ENCODE results near the gene KCNJ10.
A peak's percentile ranks its signal among the peaks of the same experiment; 100 is the strongest.

KCNJ10 gene

DNA sequence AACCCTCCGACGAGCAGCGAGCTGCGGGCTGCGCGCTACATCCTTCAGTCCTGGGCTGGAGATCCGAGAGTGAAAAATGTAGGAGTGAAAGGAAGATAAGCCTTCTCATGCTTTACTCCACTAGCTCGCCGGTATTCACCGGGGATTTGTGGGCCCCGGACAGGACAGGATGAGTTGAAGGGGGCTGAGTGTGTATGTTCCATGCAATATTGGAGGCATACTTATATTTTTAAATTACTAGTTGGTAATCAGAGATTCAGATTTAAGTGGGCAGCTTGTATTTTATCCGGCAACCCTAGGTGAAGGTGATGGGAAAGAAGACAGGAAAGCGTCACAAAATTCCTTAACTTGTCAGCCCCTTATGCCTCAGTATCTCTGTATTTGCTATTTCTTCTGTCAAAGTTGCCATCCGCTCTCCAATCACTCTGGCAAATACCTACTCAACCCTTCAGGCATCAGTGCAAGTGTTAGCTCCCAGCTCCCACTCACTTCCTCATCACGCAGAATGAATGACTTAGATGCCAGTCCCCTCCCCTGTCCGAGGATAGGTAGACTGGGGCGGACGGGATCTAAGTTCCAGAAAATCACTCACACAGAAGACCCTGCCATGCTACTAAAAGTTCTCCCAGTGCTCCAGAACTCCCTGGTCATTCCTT is 37.7 kb downstream of the KCNJ10 start:
- peak; percentile 39 for ATAC-seq

DNA sequence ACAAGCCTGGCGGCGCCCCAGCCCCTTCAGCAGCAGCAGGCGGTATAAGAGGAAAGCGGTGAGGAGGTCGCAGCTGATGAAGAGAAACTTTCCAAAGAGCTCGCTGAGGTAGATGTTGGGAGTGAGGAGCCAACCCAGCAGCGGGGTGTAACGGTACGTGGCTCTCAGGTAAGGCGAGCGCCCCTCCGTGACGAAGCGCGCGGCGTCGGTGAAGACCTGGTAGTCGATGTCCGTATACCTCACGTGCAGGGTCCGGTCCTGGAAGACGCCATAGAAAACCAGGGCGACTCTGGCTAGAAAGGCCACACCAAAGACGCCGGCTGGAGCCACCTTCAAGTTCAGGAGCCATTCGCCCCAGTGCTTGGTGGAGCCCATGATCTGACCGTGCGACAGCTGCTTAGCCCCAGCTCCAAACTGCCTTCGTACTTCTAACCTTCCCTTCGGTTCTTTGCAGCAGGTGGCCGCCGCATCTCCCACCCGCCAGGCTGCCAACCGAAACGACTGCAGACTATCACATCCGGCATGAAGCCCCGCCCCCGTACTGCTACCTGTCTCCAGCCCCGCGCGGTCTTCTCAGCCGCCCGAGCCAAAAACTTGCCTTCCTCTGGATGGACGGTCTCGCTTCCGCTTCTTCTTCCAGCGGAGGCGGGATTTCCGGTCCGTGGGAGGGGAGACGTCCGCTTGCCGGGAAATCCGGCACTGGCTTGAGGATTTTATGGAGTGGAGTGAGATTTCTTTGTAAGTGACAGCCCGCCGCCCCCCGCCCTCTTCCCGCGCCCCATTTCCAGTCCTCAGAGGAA is 38.4 kb downstream of the KCNJ10 start, which contains the start of gene PIGM:
TSS of gene PIGM (minus strand) at position 626 of the 800 bp plus-strand sequence. CDS start at position 375, 251 bp downstream.
- peak; percentile 89 to 95 for DNase-seq
- peak within 1 kb of the TSS; percentile 81 to 94 for H3K27ac Mint-ChIP-seq
- peak within 1 kb of the TSS; percentile 98 to 99 for H3K4me3 Mint-ChIP-seq
- H3K9me3 Mint-ChIP-seq: no peaks in the 10 kb centered on the region
- peaks cover 48% of the 10 kb centered on the region for H3K4me1 Mint-ChIP-seq
- H3K27me3 Mint-ChIP-seq: no peaks in the 10 kb centered on the region
- ATAC-seq: peak; percentile 99

More for the DNA sequence above, 37.7 kb downstream of the KCNJ10 start:
- DNase-seq: no peak
- peak overlapping the region; percentile 98 to 99 for H3K4me3 Mint-ChIP-seq
- H3K4me1 Mint-ChIP-seq: peaks cover 48% of the 10 kb centered on the region
- peak overlapping the region; percentile 67 to 94 for H3K27ac Mint-ChIP-seq
- no peaks in the 10 kb centered on the region for H3K9me3 Mint-ChIP-seq
- no peaks in the 10 kb centered on the region for H3K27me3 Mint-ChIP-seq

GRCh38 chr1:160030657-160031364 is 39.1 kb downstream of the KCNJ10 start:
- ATAC-seq (peak; percentile 50), DNase-seq (no peak)
- Mint-ChIP-seq H3K27me3 (no peaks in the 10 kb centered on the region), H3K4me1 (peaks cover 48% of the 10 kb centered on the region), H3K9me3 (no peaks in the 10 kb centered on the region), H3K4me3 (peak overlapping the region; percentile 98 to 99), H3K27ac (peak overlapping the region; percentile 81 to 87)

DNA sequence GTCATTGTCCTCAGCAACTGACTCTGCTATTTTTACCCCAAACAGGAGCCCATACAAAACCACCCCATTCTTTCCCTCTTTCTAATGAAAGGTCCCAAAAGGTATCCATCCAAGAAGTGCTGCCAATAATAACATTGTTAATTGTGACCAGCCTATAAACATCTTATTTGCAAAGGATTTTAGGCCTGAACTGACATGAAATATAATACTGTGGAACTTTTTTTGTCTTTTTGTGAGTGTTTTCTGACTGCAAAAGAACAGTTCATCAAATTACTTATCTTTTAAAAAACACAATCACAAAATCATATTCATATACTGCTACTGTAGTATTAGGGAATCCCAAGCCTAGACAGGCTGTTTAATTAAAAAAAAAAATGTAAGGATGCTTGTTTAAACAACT is 41.5 kb downstream of the KCNJ10 start:
- ATAC-seq (no peak), DNase-seq (no peak)
- H3K27ac Mint-ChIP-seq: no peak overlapping the region
- no peaks in the 10 kb centered on the region for H3K27me3 Mint-ChIP-seq
- H3K4me3 Mint-ChIP-seq: no peak overlapping the region
- no peaks in the 10 kb centered on the region for H3K9me3 Mint-ChIP-seq
- peaks cover 43% of the 10 kb centered on the region for H3K4me1 Mint-ChIP-seq

- no peaks in the 10 kb centered on the region for H3K27me3 Mint-ChIP-seq
- no peak overlapping the region for H3K27ac Mint-ChIP-seq
- H3K4me3 Mint-ChIP-seq: no peak overlapping the region
- DNase-seq (no peak), ATAC-seq (no peak)
- no peaks in the 10 kb centered on the region for H3K9me3 Mint-ChIP-seq
- peaks cover 18% of the 10 kb centered on the region for H3K4me1 Mint-ChIP-seq
These were observed 44.6 kb downstream of the KCNJ10 start for GRCh38 chr1:160025314-160025713.

GRCh38 chr1:160024195-160024905 is 45.6 kb downstream of the KCNJ10 start:
- ATAC-seq: no peak
- H3K9me3 Mint-ChIP-seq: no peaks in the 10 kb centered on the region
- no peak overlapping the region for H3K27ac Mint-ChIP-seq
- H3K27me3 Mint-ChIP-seq: no peaks in the 10 kb centered on the region
- H3K4me3 Mint-ChIP-seq: no peak overlapping the region
- H3K4me1 Mint-ChIP-seq: peaks cover 8% of the 10 kb centered on the region
- DNase-seq: no peak

GRCh38 chr1:160022330-160023310 is 47.3 kb downstream of the KCNJ10 start:
- no peak for DNase-seq
- no peak overlapping the region for H3K27ac Mint-ChIP-seq
- no peaks in the 10 kb centered on the region for H3K9me3 Mint-ChIP-seq
- H3K4me3 Mint-ChIP-seq: no peak overlapping the region
- no peaks in the 10 kb centered on the region for H3K4me1 Mint-ChIP-seq
- no peak for ATAC-seq
- H3K27me3 Mint-ChIP-seq: no peaks in the 10 kb centered on the region

DNA sequence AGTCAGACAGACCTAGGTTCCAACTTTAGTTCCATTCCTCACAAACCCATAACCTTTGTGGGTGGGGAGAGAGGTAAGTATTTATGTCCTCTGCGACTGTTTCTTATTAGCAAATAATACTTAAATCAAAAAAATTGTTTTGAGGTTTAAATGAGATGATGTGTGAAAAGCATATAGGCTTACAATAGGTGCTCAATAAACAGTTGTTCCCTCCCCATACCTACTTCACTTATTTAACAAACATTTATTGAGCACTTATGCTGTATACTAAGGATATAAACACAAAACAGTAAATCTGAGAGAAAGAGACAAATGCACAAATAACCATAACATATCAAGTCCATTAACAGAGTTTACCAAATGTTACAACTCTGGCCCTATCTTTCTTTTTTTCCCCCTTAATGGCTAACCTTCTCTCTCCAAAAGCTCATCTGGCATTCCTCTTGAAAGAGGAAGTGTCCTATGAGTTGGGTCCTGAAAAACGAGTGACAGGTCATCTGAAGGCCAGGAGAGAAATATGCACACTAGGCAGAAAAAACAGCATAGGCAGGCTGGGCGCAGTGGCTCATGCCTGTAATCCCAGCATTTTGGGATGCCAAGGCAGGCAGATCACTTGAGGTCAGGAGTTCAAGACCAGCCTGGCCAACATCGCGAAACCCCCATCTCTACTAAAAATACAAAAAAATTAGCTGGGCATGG is 48.4 kb downstream of the KCNJ10 start:
- H3K9me3 Mint-ChIP-seq: no peaks in the 10 kb centered on the region
- no peaks in the 10 kb centered on the region for H3K4me1 Mint-ChIP-seq
- ATAC-seq (no peak), DNase-seq (no peak)
- no peak overlapping the region for H3K4me3 Mint-ChIP-seq
- no peaks in the 10 kb centered on the region for H3K27me3 Mint-ChIP-seq
- H3K27ac Mint-ChIP-seq: peak overlapping the region in 1 of 2 donors; percentile 45

DNA sequence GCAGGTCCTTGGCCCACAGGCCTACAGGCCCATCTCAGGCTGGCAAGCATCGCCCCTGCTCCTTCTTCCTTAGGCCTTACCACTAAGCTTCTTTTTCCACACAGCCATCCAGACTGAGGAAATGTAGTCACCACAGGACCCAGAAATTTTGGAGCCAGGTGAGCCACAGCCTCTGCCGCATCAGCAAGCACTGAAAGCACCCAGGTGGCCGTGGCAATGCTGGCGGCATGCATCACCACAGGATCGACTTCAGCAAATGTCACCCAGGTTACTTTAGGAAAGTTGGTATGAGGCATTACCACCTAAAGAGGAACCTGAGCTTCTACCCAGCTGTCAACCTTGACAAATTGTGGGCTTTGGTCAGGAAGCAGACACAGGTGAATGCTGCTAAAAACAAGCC is 49.8 kb downstream of the KCNJ10 start:
- Mint-ChIP-seq H3K9me3 (no peaks in the 10 kb centered on the region), H3K4me3 (no peak overlapping the region), H3K27ac (no peak overlapping the region), H3K27me3 (no peaks in the 10 kb centered on the region), H3K4me1 (no peaks in the 10 kb centered on the region)
- ATAC-seq: no peak
- no peak for DNase-seq

DNA sequence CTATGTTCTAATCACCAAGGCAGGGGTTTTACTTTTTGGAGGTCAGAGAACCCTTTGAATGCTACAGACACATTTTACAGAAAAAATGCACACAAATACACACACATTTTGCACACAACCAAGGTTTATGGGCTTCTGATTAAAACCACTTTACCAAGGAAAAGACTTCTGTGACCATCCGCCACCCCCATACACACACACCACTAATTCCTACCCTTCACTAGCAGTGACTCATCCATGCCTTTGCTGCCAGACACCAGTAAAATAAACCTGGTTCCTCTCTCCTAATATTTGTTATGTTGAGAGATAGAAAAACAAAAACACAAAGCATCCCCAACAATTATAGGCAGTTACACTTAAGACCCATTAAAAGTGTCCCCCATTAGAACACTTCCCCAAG is 51.1 kb downstream of the KCNJ10 start:
- ATAC-seq: no peak
- no peaks in the 10 kb centered on the region for H3K9me3 Mint-ChIP-seq
- H3K4me3 Mint-ChIP-seq: no peak overlapping the region
- peaks cover under 1% of the 10 kb centered on the region for H3K27me3 Mint-ChIP-seq
- no peaks in the 10 kb centered on the region for H3K4me1 Mint-ChIP-seq
- no peak overlapping the region for H3K27ac Mint-ChIP-seq
- no peak for DNase-seq

DNA sequence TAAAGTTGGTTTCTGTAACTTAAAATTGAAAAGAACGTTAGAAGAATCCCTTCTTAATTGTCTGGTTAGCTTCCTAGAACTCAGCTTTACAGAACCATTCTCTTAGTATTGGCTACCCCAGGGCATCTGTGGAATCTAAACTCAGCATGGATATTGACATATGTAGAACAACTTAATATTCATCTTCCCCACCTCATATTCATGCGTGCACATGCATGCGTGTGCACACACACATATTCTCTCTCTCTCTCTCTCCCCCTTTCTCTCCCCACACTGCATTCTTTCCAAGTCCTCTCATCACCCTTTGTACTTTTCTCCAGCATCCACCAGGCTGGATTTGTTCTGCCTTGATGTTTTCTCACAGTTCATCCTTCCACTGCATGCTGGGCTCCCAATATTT is 51.6 kb downstream of the KCNJ10 start:
- Mint-ChIP-seq H3K4me1 (no peaks in the 10 kb centered on the region), H3K4me3 (no peak overlapping the region), H3K9me3 (no peaks in the 10 kb centered on the region), H3K27ac (no peak overlapping the region), H3K27me3 (peaks cover 6% of the 10 kb centered on the region)
- no peak for ATAC-seq
- DNase-seq: no peak

DNA sequence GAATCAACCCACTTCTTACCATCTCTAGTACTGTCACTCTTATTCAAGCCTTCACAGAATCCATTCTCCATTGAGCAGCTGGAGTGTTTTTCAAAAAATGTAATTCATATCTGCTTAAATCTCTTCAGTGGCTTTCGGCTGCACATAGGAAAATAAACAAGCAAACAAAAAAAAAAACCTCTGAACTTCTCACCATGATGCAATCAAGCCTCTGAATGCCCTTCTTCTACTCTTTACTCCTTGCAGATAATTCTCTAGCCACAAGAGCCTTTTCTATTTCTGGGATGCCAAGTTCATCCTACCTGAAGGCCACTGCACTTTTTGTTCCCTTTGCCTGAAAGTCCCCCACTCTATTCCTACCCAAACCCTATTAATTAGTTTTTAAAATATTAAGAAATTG is 52.4 kb downstream of the KCNJ10 start:
- H3K4me3 Mint-ChIP-seq: no peak overlapping the region
- H3K4me1 Mint-ChIP-seq: no peaks in the 10 kb centered on the region
- H3K9me3 Mint-ChIP-seq: no peaks in the 10 kb centered on the region
- DNase-seq (no peak), ATAC-seq (no peak)
- no peak overlapping the region for H3K27ac Mint-ChIP-seq
- H3K27me3 Mint-ChIP-seq: peaks cover 6% of the 10 kb centered on the region

DNA sequence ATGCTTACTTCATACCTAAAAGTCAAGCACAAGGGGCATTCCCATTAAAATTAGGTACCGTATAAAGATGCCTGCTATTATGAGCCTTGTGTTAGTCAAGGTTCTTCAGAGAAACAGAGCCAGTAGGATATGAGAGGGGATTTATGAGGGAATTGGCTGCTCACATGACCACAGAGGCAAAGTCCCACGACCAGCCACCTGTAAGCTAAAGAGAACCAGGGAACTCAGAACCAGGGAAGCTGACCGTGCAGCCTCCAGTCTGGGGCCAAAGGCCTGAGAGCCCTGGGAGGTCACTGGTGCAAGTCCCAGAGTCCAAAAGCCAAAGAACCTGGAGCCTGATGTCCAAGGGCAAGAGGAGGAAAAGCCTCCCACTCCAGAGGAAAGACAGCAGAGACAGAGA is 58.2 kb downstream of the KCNJ10 start:
- Mint-ChIP-seq H3K27ac (no peak overlapping the region), H3K9me3 (no peaks in the 10 kb centered on the region), H3K27me3 (peaks cover 6% of the 10 kb centered on the region), H3K4me3 (no peak overlapping the region), H3K4me1 (no peaks in the 10 kb centered on the region)
- DNase-seq (no peak), ATAC-seq (no peak)

- Mint-ChIP-seq H3K4me3 (no peak overlapping the region), H3K27ac (no peak overlapping the region), H3K4me1 (no peaks in the 10 kb centered on the region), H3K9me3 (no peaks in the 10 kb centered on the region), H3K27me3 (peaks cover 6% of the 10 kb centered on the region)
- no peak for DNase-seq
- no peak for ATAC-seq
These were observed 60.2 kb downstream of the KCNJ10 start for GRCh38 chr1:160009801-160010200.
